Endodermal cell (in vitro differentiated cells): ENCODE measurements around the gene NPHP4. TPM values are rescaled to one million over a fixed set of nuclear protein-coding genes. Genes with fewer than 3 reads are reported as not detected.
A peak's percentile ranks its signal among the peaks of the same experiment; 100 is the strongest.

Experiments used
- DNase-seq: peaks from one replicate; pipeline ENCODE4 v3.0.0-alpha.2; 2017
- H3K27ac ChIP-seq: 2 replicates; pipeline ENCODE4 v1.5.1; 2013; ENCODE audit warnings: mild to moderate bottlenecking, low read depth, low read length, moderate library complexity
- H3K27me3 ChIP-seq: 2 replicates; pipeline ENCODE4 v1.6.1; 2013; ENCODE audit warnings: mild to moderate bottlenecking, low read length, moderate library complexity; ENCODE audit not compliant: insufficient read depth, control insufficient read depth, poor library complexity, severe bottlenecking
- H3K36me3 ChIP-seq: 2 replicates; pipeline ENCODE4 v1.7.0; 2013; ENCODE audit warnings: mild to moderate bottlenecking, low read length, moderate library complexity; ENCODE audit not compliant: control insufficient read depth, insufficient read depth
- H3K4me1 ChIP-seq: one replicate; pipeline ENCODE4 v1.7.0; 2013; ENCODE audit warnings: low read length; ENCODE audit not compliant: control insufficient read depth, insufficient read depth
- H3K4me3 ChIP-seq: 2 replicates; pipeline ENCODE4 v1.5.1; 2013; ENCODE audit warnings: mild to moderate bottlenecking, low read length, moderate library complexity
- H3K9ac ChIP-seq: 2 replicates; pipeline ENCODE4 v1.6.1; 2013; ENCODE audit warnings: mild to moderate bottlenecking, low read length, moderate library complexity; ENCODE audit not compliant: poor library complexity, severe bottlenecking; ENCODE audit errors: extremely low read depth
- H3K9me3 ChIP-seq: 2 replicates; pipeline ENCODE4 v1.6.1; 2013; ENCODE audit warnings: mild to moderate bottlenecking, low read length, moderate library complexity; ENCODE audit not compliant: control insufficient read depth
- H3K27ac Mint-ChIP-seq: 2 replicates; pipeline ENCODE4 v1.8.0; 2020; ENCODE audit warnings: mixed read lengths
- H3K27me3 Mint-ChIP-seq: 2 replicates; pipeline ENCODE4 v1.8.0; 2021; ENCODE audit warnings: mild to moderate bottlenecking, mixed read lengths; ENCODE audit not compliant: insufficient read depth
- H3K36me3 Mint-ChIP-seq: 2 replicates; pipeline ENCODE4 v1.8.0; 2020; ENCODE audit warnings: low read depth, mixed read lengths
- H3K4me1 Mint-ChIP-seq: 2 replicates; pipeline ENCODE4 v1.8.0; 2020; ENCODE audit warnings: mixed read lengths
- H3K4me3 Mint-ChIP-seq: 2 replicates; pipeline ENCODE4 v1.8.0; 2020; ENCODE audit warnings: mild to moderate bottlenecking, moderate library complexity, mixed read lengths
- H3K9me3 Mint-ChIP-seq: 2 replicates; pipeline ENCODE4 v1.8.0; 2020; ENCODE audit warnings: mild to moderate bottlenecking, mixed read lengths
- WGBS, 2 experiments: methylation state at CpG; one replicate each; pipeline versions ENCODE4 v1.1.5 to v1.1.7; 2013; ENCODE audit warnings: missing lambda C conversion rate in 2 of 2, mixed read lengths in 1 of 2; ENCODE audit not compliant: insufficient coverage in 1 of 2, insufficient read length in 1 of 2; 5-methylcytosine and 5-hydroxymethylcytosine counted together
- total RNA-seq, 2 donors: library from RNA; stranded (reverse); fragmentation: NEBNext Ultra II Directional in 1 of 2; extraction: Animal tissue kit (Norgen Biotek cat#: 25700) in 1 of 2; gene quantifications; 2 replicates in 1 of 2; 3 replicates in 1 of 2; pipeline ENCODE4 v1.2.1, GENCODE V29; 2021
- TF ChIP-seq, protein P1 (sequence below): fragments of 200-600 bp; sonication (generic); conservative IDR thresholded peaks from 2 replicates; pipeline ENCODE4 v1.5.0; 2021; ENCODE audit warnings: antibody characterized with exemption, mild to moderate bottlenecking

Gene NPHP4
- total RNA-seq, 2 donors from 2014 or later, result 19.1 to 25.4 TPM

DNA sequence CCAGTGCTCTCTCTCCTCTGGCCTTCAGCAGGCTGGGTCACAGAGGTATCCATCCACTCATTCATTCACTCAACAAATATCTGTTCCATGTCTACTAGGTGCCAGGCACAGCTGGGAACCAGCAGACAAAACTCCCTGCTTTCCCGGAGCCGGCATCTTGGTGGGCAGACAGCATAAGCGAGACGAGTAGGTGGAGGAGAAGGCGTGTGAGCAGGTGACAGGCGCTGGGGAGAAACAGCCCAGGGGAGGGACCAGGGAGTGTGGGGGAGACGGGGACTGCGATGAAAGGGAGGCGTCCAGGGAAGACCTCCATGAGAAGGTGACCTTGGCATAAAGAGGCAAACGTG is 42.5 kb upstream of the NPHP4 start:
- TF ChIP-seq, protein P1, sequence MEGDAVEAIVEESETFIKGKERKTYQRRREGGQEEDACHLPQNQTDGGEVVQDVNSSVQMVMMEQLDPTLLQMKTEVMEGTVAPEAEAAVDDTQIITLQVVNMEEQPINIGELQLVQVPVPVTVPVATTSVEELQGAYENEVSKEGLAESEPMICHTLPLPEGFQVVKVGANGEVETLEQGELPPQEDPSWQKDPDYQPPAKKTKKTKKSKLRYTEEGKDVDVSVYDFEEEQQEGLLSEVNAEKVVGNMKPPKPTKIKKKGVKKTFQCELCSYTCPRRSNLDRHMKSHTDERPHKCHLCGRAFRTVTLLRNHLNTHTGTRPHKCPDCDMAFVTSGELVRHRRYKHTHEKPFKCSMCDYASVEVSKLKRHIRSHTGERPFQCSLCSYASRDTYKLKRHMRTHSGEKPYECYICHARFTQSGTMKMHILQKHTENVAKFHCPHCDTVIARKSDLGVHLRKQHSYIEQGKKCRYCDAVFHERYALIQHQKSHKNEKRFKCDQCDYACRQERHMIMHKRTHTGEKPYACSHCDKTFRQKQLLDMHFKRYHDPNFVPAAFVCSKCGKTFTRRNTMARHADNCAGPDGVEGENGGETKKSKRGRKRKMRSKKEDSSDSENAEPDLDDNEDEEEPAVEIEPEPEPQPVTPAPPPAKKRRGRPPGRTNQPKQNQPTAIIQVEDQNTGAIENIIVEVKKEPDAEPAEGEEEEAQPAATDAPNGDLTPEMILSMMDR, result no peak
- no peaks in the 10 kb centered on the region for H3K27me3 Mint-ChIP-seq
- H3K36me3 Mint-ChIP-seq, result no peaks in the 10 kb centered on the region
- Histone ChIP-seq H3K4me3 (no peak overlapping the region), H3K27me3 (no peaks in the 10 kb centered on the region), H3K9ac (no peak overlapping the region), H3K27ac (no peak overlapping the region), H3K9me3 (no peaks in the 10 kb centered on the region), H3K36me3 (no peaks in the 10 kb centered on the region), H3K4me1 (no peaks in the 10 kb centered on the region)
- no peak overlapping the region for H3K4me3 Mint-ChIP-seq
- no peak for DNase-seq
- no peak overlapping the region for H3K27ac Mint-ChIP-seq
- WGBS, 2 experiments, result 85 to 89% methylated on average over 10 of the region's 10 CpGs
- H3K4me1 Mint-ChIP-seq, result peaks cover 3% of the 10 kb centered on the region
- H3K9me3 Mint-ChIP-seq, result no peaks in the 10 kb centered on the region

GRCh38 chr1:6033986-6034749 is 41.9 kb upstream of the NPHP4 start:
- H3K27ac ChIP-seq, result no peak overlapping the region
- no peak overlapping the region for H3K27ac Mint-ChIP-seq
- no peak overlapping the region for H3K4me3 ChIP-seq
- H3K4me1 ChIP-seq, result no peaks in the 10 kb centered on the region
- no peaks in the 10 kb centered on the region for H3K9me3 ChIP-seq
- no peaks in the 10 kb centered on the region for H3K9me3 Mint-ChIP-seq
- no peaks in the 10 kb centered on the region for H3K36me3 Mint-ChIP-seq
- H3K4me3 Mint-ChIP-seq, result no peak overlapping the region
- no peaks in the 10 kb centered on the region for H3K27me3 Mint-ChIP-seq
- no peaks in the 10 kb centered on the region for H3K36me3 ChIP-seq
- TF ChIP-seq, protein P1, result peak; percentile 86
- peak; percentile 94 for DNase-seq
- H3K4me1 Mint-ChIP-seq, result peaks cover 3% of the 10 kb centered on the region
- no peaks in the 10 kb centered on the region for H3K27me3 ChIP-seq
- WGBS, 2 experiments, result 27 to 47% methylated on average over 9 to 21 of the region's 21 CpGs
- H3K9ac ChIP-seq, result no peak overlapping the region

DNA sequence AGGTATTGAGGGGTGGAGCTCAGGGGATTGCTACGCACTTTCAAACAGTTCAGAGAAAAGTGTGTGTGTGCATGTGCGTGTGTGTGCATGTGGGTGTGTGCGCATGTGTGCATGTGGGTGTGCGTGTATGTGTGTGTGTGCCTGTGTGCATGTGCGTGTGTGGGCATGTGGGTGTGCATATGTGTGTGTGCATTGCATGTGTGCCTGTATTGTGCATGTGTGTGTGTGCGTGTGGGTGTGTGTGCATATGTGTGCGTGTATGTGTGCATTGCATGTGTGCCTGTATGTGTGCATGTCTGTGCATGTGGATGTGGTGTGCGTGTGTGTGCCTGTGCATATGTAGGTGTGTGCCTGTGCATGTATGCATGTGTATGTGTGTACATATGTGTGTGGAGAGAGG is 40.9 kb upstream of the NPHP4 start:
- H3K4me1 Mint-ChIP-seq, result peaks cover 3% of the 10 kb centered on the region
- no peak overlapping the region for H3K27ac Mint-ChIP-seq
- no peak for DNase-seq
- Histone ChIP-seq H3K27ac (no peak overlapping the region), H3K27me3 (no peaks in the 10 kb centered on the region), H3K9me3 (no peaks in the 10 kb centered on the region), H3K36me3 (no peaks in the 10 kb centered on the region), H3K4me3 (no peak overlapping the region), H3K9ac (no peak overlapping the region), H3K4me1 (no peaks in the 10 kb centered on the region)
- 73 to 90% methylated on average over 4 to 8 of the region's 8 CpGs for WGBS, 2 experiments
- no peak overlapping the region for H3K4me3 Mint-ChIP-seq
- no peaks in the 10 kb centered on the region for H3K27me3 Mint-ChIP-seq
- no peaks in the 10 kb centered on the region for H3K36me3 Mint-ChIP-seq
- TF ChIP-seq, protein P1, result no peak
- H3K9me3 Mint-ChIP-seq, result no peaks in the 10 kb centered on the region
